ENCODE data around the gene SGO1.
"Not testable (repeated sequence)": the region's sequence is repeated elsewhere in the genome, so short reads cannot be mapped to it uniquely, and the experiment has no call there.

SGO1 gene

GRCh38 chr3:20185679-20186599 lies at the start of gene SGO1:
TSS of gene SGO1 (minus strand) at chr3:20186206. CDS start at chr3:20184027, 2,179 bp downstream.
- in situ Hi-C loops (cut with HindIII; ENCODE audit: low sequenced_read_pairs): loop anchor here (25.0 kb wide), 1 partner anchor 299 kb away; no protein-coding TSS in a partner anchor

- in situ Hi-C loops (cut with HindIII; ENCODE audit: low sequenced_read_pairs): no loop called here
Observed at GRCh38 chr3:20235796-20236195, 49.8 kb upstream of the SGO1 start.

- in situ Hi-C loops (cut with HindIII; ENCODE audit: low sequenced_read_pairs): loop anchor here (5.0 kb wide), 1 partner anchor 54 kb away; no protein-coding TSS in a partner anchor
Observed at GRCh38 chr3:20232906-20233780, 47.1 kb upstream of the SGO1 start.

GRCh38 chr3:20230954-20231353 lies 44.9 kb upstream of the SGO1 start:
- in situ Hi-C loops (cut with HindIII; ENCODE audit: low sequenced_read_pairs): loop anchor here (5.0 kb wide), 1 partner anchor 56 kb away; no protein-coding TSS in a partner anchor

- in situ Hi-C loops (cut with HindIII; ENCODE audit: low sequenced_read_pairs): no loop called here
Observed at GRCh38 chr3:20225769-20226168, 39.8 kb upstream of the SGO1 start.

- in situ Hi-C loops (cut with HindIII; ENCODE audit: low sequenced_read_pairs): no loop called here
Observed at GRCh38 chr3:20222274-20222673, 36.3 kb upstream of the SGO1 start.

GRCh38 chr3:20218215-20218614 lies 32.2 kb upstream of the SGO1 start:
- in situ Hi-C loops (cut with HindIII; ENCODE audit: low sequenced_read_pairs): no loop called here

- in situ Hi-C loops (cut with HindIII; ENCODE audit: low sequenced_read_pairs): no loop called here
Observed at GRCh38 chr3:20215636-20216035, 29.6 kb upstream of the SGO1 start.

GRCh38 chr3:20213491-20213890 lies 27.5 kb upstream of the SGO1 start:
- in situ Hi-C loops (cut with HindIII; ENCODE audit: low sequenced_read_pairs): not testable (repeated sequence)

- in situ Hi-C loops (cut with HindIII; ENCODE audit: low sequenced_read_pairs): not testable (repeated sequence)
Observed at GRCh38 chr3:20207945-20208344, 21.9 kb upstream of the SGO1 start.

GRCh38 chr3:20205898-20206297 lies 19.9 kb upstream of the SGO1 start:
- in situ Hi-C loops (cut with HindIII; ENCODE audit: low sequenced_read_pairs): not testable (repeated sequence)

GRCh38 chr3:20201143-20201542 lies 15.1 kb upstream of the SGO1 start:
- in situ Hi-C loops (cut with HindIII; ENCODE audit: low sequenced_read_pairs): no loop called here

- in situ Hi-C loops (cut with HindIII; ENCODE audit: low sequenced_read_pairs): loop anchor here (25.0 kb wide), 1 partner anchor 310 kb away; no protein-coding TSS in a partner anchor
Observed at GRCh38 chr3:20197775-20198174, 11.8 kb upstream of the SGO1 start.

GRCh38 chr3:20194793-20195460 lies 8.9 kb upstream of the SGO1 start:
- in situ Hi-C loops (cut with HindIII; ENCODE audit: low sequenced_read_pairs): loop anchor here (25.0 kb wide), 1 partner anchor 308 kb away; no protein-coding TSS in a partner anchor

- in situ Hi-C loops (cut with HindIII; ENCODE audit: low sequenced_read_pairs): loop anchor here (25.0 kb wide), 1 partner anchor 304 kb away; no protein-coding TSS in a partner anchor
Observed at GRCh38 chr3:20190991-20191390, 5.0 kb upstream of the SGO1 start.

GRCh38 chr3:20186600-20187004 lies 596 bp upstream of the SGO1 start:
- in situ Hi-C loops (cut with HindIII; ENCODE audit: low sequenced_read_pairs): loop anchor here (25.0 kb wide), 1 partner anchor 299 kb away; no protein-coding TSS in a partner anchor

- in situ Hi-C loops (cut with HindIII; ENCODE audit: low sequenced_read_pairs): loop anchor here (25.0 kb wide), 1 partner anchor 298 kb away; no protein-coding TSS in a partner anchor
Observed at GRCh38 chr3:20185331-20185678, 701 bp downstream of the SGO1 start.

GRCh38 chr3:20182206-20182605 lies 3.8 kb downstream of the SGO1 start:
- in situ Hi-C loops (cut with HindIII; ENCODE audit: low sequenced_read_pairs): loop anchor here (5.0 to 25.0 kb wide), 2 partner anchors 240 to 295 kb away; no protein-coding TSS in a partner anchor

- in situ Hi-C loops (cut with HindIII; ENCODE audit: low sequenced_read_pairs): loop anchor here (5.0 to 25.0 kb wide), 2 partner anchors 239 to 294 kb away; no protein-coding TSS in a partner anchor
Observed at GRCh38 chr3:20181276-20181675, 4.7 kb downstream of the SGO1 start.

- in situ Hi-C loops (cut with HindIII; ENCODE audit: low sequenced_read_pairs): no loop called here
Observed at GRCh38 chr3:20173844-20174410, 12.1 kb downstream of the SGO1 start.

Measured in endothelial cell of hepatic sinusoid (primary cell).